HG03565 (cell line): Measurements from ENCODE around the gene ZNF160.

Experiments used
- ATAC-seq: cut with Tn5 transposase; IDR thresholded peaks from one replicate; pipeline ENCODE4 v1.9.1; 2021; ENCODE audit warnings: mild to moderate bottlenecking, moderate library complexity; ENCODE audit not compliant: unreplicated experiment

Gene ZNF160

DNA sequence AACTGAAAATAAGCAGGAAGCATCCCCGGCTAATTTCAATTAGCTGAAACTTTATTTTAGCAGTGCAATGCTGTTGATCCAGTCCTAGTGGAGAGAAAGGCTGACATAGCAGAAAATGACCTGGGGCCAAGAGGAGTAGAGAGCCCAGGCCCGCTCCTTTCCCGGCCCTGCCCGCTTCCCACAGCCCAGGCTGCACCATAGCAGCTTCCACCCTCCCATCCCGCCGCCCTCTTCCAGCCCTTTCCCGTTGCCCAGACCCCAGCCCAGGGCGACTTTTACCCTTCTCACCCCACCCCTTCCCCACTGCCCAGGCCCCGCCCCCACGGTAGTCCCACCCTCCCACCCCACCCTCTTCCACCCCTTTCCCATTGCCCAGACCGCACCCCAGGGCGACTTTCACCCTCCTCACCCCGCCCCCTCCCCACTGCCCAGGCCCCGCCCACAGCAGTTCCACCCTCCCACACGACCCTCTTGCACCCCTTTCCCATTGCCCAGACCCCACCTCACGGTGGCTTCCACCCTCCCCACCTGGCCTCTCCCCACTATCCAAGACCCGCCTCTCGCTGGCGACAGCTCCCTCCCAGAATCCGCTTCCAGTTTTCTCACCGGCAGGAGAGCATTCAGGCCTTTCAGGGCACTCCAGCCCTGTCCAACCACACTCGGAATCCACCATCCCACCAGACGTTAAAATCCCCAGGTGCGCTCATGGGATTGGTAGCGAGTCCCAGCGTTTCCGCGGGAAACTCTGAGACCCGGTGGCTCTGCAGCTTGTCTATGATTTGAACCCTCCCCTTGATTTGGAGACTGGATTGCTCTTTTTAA, 8.3 kb downstream of the ZNF160 start:
- no peak for ATAC-seq

- no peak for ATAC-seq
Measured at GRCh38 chr19:53092723-53093122, 10.5 kb downstream of the ZNF160 start.

GRCh38 chr19:53091413-53092254, 11.6 kb downstream of the ZNF160 start:
- ATAC-seq: no peak

GRCh38 chr19:53088091-53088490, 15.1 kb downstream of the ZNF160 start:
- no peak for ATAC-seq

DNA sequence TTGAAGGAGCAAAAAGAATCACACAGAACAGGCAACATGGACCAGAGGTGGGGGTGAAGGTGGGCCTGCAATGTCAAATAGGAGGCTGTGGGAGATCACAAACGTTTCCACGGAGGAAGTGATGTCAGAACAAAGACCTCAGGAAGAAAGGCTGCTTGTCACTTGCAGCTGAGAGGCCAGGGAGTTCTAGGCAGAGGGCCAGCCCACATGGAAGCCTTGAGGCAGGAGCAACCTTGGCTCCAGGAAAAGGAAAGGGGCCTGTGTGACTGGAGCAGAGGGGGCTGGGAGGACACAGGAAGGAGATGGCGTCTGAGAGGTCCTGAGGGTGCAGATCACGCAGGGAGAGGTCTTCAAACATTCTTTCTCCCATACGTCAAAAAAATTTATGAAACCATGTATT, 16.3 kb downstream of the ZNF160 start:
- ATAC-seq: no peak

GRCh38 chr19:53085496-53085895, 17.7 kb downstream of the ZNF160 start:
- no peak for ATAC-seq

GRCh38 chr19:53082929-53083328, 20.3 kb downstream of the ZNF160 start:
- no peak for ATAC-seq

- ATAC-seq: no peak
Measured at GRCh38 chr19:53079313-53079924, 23.8 kb downstream of the ZNF160 start.

DNA sequence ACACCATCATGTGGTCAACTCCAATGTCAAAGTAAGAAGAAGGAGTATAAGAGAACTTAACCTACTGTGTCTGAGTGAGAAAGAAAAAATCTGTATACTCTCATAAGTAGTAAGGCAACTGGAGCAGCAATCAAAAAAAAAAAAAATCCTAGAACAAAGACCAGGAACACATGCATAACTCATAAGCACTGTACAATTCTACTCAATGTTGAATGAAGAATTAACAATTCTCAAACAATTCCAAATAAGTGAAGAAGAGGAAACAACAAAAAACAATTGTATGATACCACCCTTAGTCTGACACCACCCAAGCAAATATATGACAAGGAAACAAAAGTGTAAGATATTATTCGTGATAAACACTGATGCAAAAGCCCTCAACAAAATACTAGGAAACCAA, 24.6 kb downstream of the ZNF160 start:
- ATAC-seq: no peak

- ATAC-seq: no peak
Measured at GRCh38 chr19:53076984-53077383, 26.2 kb downstream of the ZNF160 start.

DNA sequence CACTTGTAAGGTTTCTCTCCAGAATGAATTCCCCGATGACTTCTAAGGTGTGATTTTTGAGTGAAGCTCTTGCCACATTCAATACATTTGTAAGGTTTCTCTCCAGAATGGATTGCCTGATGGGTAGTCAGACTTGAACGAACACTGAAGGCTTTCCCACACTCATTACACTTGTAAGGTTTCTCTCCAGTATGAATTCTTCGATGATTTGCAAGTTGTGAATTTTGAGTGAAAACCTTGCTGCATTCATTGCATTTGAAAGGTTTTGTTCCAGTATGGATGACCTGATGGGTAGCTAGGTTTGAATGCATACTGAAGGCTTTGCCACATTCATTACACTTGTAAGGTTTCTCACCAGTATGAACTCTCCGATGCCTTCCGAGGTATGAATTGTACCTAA, 34.4 kb downstream of the ZNF160 start:
- no peak for ATAC-seq

DNA sequence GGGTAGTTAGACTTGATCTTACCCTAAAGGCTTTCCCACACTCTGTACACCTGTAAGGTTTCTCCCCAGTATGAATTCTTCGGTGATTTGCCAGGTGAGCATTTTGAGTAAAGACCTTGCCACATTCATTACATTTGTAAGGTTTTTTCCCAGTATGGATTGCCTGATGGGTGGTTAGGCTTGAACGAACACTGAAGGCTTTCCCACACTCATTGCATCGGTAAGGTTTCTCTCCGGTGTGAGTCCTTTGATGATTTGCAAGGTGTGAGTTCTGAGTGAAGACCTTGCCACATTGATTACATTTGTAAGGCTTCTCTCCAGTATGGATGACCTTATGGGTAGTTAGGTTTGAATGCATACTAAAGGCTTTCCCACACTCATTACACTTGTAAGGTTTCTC, 35.0 kb downstream of the ZNF160 start:
- no peak for ATAC-seq

DNA sequence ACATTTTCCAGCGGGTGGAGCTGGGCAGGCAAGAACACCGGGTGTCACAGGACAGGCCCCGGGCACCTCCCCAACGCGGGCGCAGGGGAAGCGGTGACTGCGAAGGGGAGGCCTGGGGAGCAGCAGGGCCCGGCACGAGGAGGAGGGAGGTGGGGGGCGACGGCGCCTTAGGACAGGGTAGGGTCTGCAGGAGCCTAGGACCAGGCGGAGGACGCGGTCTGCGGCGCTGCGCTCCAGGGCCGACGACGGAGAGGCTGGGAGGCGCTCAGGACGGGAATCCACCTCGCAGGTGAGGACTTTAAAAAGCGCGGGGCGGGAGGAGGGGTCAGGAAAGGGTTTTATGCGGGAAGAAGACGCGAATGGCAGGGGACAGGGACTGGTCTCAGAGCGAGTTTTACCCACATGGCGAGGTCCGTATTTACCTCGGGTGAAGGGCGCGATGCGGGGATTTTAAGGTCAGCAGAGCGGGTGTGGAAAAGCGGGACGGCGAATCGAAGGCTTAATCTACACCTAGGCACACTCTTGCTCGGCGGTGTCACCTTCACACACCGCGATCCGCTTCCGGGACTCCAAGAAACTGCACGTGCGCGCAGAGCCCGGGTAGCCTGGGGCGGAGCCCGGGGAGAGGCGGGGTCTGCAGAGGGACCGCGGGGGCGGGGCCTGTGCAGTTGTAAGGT, 45.2 kb downstream of the ZNF160 start:
- ATAC-seq: no peak

- no peak for ATAC-seq
Measured at GRCh38 chr19:53055117-53055516, 48.1 kb downstream of the ZNF160 start.

- ATAC-seq: no peak
Measured at GRCh38 chr19:53047379-53047778, 55.8 kb downstream of the ZNF160 start.

DNA sequence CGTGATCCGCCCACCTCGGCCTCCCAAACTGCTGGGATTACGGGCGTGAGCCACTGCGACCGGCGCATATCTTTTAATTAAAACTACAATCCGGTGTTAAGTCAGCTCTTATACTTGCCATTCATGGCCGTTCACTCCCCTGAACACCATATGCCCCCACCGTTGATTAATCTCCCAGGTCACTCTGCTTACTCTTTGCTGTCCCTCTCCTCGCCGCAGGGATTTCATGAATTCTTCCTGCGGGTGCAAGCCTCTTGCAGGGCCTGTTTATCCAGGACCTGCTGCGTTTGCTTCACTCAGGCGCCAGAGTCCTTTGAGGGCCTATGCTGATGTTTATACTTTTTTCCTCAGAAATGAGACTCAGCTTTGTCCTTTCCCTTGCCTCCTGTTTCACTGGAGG, 57.7 kb downstream of the ZNF160 start:
- ATAC-seq: no peak

DNA sequence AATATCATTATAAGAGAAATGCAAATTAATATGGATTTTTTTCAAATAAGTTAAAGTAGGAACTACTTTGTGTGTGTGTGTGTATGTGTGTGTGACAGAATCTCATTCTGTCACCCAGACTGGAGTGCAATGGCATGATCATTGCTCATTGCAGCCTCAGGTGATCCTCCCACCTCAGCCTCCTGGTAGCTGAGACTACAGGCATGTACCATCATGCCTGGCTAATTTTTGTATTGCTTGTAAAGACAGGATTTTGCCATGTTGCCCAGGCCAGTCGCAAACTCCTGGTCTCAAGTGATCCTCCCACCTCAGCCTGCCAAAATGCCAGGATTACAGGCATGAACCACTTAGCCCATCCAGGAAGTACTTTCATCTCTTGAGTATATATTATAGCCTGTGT, 61.9 kb downstream of the ZNF160 start:
- ATAC-seq: no peak

GRCh38 chr19:53037101-53038097, 65.8 kb downstream of the ZNF160 start:
- no peak for ATAC-seq

GRCh38 chr19:53034948-53035675, 68.1 kb downstream of the ZNF160 start:
- no peak for ATAC-seq
